ENCODE results near the gene DHX35.
"Not testable (repeated sequence)": the region's sequence is repeated elsewhere in the genome, so short reads cannot be mapped to it uniquely, and the experiment has no call there.

The DHX35 gene

DNA sequence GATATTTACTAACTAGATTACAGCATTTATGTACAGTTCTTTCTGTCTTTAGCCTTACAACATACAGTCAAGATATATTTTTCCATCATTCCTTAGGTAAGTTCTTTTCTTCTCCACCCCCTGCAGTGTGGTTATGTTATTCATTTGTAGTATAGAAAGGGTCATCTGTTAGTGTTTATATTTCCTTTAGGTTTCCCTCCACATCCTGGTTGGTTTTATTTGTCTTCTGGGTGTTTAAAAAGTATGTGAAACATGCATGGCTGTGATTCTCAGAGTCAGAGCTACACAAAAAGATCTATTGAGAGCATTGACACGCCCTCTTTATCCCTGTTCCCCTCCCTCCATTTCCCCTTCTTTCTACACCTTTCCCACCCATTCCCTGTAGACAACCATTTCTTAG lies 20.1 kb downstream of the DHX35 start:
- no peak for DNase-seq

DNA sequence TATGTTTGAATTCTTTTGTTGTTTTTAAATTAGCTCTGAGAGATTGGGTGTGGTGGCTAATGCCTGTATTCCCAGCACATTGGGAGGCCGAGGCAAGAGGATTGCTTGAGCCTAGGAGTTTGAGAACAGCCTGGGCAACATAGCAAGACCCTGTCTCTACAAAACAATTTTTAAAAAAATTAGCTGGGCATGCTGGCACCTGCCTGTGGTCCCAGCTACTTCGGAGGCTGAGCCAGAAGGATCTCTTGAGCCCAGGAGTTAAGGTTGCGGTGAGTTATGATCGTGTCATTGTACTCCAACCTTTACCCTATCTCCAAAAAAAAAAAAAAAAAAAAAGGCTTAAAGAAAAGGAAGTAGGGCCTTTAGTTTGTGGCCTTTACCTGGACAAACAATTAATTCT lies 22.9 kb downstream of the DHX35 start:
- no peak for DNase-seq

DNA sequence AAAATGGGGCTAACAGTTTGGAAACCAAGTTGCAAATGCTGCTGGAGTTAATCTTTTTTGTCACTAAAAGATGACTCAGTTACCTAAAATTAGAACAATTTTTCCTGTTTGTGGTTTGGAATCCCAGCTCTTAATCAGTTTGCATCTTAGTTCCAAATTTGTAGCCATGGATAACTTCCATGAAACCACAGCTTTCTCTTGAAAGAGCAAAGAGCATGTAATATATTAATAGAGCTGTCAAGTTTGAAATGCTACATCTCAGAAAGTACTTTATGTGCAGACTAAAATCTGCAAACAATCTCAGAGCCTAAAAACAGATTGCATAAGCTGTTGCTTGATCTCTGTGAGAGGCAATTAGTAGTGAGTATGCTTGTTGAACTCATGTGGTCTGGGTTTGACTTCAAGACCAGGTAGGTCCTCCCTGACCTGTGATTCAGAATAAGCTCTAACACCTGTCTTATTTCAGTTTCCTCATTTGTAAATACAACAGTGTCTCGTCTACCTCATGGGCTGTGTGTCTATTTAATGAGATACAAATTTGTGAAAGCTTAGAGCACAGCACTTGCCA lies 23.5 kb downstream of the DHX35 start:
- no peak for DNase-seq

DNA sequence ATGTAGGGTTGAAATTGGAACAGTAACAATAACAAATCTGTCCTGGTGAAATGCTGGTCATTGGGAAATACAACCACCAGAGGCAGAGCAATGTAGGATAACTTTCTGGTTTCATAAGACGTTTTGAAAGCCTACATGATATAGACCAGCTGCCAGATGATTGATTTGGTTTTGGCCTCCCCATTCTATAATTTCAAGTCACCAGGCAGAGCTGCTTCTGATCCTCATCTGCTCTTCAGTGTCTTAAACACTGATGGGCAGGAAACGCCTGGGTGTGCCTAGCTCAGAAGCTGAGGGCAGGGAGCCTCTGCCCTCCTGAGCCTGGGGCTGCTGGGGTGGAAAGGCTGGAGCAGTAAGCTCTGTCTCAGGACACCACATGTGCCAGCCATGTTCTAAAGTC lies 24.5 kb downstream of the DHX35 start:
- DNase-seq, result no peak

DNA sequence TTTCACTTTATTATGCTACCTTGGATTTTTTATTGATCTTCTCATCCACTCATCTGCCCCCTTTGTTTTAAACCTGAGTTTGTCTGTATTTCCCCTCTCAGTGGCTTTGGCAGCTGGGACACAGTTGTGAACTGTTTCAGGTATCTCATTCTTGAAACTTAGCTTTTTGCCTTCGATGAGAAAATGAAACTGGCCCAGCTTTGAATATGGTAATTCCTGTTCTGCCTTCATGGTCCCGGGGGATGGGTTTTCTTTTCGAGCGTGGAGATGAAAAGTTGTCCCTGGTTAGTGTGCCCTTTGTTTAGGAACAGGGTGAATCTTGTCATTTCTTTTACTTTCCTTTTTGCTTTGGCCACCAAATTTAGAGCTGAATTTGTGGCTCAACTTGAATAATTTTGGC lies 25.6 kb downstream of the DHX35 start:
- DNase-seq, result no peak

DNA sequence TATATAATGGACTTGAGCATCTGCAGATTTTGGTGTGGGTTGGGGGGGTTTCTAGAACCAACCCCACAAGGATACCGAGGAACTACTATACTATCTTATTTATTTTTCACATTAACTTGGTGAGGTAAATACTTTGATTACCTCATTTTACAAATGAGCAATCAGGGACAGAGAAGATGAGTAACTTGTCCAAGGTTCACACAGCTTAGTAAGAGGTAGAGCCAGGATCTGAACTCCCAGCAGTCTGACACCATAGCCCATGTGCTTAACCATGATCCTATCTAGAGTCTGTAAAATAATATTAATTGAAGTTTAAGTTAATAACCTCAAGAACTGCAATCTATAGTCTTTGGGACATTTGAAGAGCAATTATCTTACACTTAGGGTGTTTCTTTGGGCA lies 28.6 kb downstream of the DHX35 start:
- no peak for DNase-seq

DNA sequence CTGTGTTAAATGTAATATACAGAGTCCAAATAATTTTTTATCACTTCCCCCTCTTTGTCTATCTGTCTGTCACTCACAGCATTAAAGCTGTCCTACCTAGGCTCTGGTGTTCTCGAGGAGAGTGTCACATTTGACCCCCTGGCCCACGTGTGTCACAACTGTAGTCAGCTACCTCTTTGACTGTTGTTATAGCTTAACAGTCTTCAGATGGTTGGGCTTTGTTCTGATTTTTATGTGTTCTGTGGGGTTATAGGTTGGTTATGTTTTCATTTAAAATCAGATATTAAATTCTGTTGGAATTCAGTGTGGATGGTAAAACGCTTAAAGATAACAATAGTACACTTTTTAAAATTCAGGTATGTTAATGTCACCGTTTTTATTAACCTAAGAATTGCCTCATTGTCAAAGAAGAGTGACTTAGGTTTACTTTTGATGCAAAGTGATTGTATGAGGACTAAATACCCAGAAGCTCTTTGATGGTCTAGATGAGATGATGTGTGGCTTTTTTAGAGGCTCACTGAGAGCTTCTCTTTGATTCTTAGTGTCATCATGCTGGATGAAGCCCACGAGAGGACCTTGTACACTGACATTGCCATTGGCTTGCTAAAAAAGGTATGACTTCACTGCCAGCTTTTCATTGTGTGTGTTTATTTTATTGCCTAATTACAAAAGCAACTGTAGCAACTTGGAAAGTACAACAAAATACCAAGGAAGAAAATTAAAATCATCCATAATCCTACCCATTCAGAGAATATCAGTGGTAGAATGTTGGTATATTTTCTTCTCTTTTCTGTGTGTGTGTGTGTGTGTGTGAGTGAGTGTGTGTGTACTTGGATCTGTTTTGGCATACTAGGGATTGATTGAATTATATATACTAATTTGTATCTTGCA lies 29.9 kb downstream of the DHX35 start:
- DNase-seq, result no peak

DNA sequence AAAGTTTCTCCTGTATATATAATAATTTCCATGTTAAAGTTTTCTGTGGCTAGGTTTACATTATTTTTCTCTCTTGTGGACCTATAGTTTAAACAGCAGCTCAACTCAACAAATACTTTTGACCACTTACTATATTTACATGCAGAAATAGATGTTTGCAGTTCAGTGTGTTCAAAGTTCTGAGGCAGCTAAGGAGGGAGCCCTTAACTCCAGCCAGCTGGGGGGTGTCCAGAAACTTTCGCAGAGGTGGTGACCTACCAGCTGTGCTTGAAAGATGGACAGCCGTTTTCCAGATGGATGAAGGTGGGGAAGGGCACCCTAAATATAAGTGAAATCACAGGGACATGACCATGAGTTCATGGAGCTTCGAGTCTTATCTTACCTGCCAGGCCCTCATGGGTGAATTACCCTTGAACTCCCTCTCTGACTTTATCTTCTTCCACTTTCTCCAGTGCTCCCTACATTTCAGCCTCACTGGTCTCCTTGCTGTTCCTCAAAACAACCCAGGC lies 33.4 kb downstream of the DHX35 start:
- DNase-seq, result no peak

DNA sequence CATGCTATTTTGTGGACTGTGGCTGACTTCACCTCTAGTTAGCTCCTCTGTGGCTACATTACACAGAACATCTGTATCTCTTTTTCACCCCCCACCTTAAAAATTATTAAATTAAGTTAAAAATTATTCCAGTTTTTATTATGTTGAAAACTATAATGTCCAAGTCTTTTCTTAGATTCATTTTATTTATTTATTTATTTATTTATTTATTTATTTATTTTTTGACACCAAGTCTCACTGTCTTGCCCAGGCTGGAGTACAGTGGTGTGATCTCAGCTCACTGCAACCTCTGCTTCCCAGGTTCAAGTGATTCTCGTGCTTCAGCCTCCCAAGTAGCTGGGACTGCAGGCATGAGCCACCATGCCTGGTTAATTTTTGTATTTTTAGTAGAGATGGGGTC lies 34.7 kb downstream of the DHX35 start:
- not testable (repeated sequence) for DNase-seq

DNA sequence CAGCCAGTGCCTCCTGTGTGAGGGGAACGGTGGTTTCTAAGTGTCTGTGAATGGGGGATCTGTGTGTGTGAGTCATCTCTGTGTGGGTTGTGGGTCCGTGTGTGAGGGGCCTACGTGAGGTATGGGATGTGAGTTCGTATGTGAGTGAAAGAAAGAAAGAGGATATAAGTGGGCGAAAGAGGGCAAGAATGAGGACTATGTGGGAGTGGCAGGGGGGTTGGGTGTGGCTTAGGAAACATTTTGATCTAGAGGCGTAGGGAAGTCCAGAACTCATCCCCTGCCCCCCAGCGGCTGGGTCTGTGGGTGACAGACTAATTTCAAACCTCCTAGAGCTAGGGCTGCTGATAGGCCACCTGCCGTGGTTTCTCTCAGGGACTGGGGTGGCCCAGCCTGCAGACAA lies 35.5 kb downstream of the DHX35 start:
- DNase-seq, result no peak

DNA sequence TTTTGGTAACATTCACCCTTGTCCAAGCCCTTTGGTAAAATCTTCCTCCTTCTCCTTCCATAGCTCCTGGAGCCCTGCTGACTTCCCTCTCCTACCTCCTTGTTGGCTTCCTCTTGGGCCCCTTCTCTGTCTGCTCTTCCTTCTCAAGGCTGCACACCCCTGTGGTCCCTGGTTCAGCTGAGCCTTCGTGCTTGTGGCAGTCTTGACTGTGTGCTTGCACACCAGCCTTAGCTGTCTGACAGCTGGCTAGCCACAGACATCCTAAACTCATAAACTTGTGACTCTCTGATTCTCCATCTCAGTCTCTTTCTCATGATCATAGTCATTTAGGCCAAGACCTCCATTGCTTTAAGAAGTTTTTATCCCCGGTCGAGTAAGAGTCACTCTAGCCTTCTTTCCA lies 37.1 kb downstream of the DHX35 start:
- no peak for DNase-seq

DNA sequence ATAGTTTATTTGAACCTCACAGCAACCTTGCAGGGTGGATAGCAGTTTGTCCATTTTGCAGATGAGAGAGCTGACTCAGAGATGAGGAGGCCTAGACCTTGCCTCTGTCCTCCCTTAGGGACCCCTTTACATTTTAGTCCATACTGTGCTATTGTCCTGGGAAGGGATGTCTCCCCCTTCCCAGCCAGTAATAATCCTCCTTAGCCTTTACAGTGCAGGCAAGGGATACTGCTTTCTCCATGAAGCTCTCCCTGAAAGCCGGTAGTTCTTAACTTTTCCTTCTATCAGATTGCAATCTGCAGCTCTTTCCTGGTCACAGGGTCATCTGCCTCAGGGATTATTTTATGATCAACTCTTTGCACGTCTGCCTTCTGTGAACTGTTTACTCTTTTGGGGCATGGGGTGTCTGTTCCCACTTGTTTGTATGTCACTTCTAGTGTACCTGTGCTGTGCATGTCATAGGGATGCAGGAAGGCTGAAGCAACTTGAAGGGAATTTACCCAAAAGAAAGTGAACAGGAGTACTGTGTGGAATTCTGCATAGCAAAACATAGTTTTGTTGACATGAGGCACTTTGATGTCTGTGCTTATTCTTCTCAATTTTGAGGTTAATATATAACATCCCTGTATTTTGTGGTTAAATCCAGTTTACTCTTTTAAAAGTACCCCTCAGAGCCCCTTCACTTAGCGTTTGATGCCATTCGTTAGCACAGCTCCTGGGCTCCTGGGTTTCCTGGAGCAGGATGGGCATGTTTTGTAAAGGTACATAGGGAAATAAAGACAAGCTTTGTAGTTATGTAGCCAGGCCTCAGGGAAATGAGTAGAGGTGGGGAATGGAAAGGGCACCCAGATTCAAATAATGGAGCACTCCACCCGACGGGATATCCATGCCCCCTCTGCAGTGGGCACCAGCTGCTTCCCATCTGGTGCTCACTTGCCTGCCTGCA lies 38.1 kb downstream of the DHX35 start:
- DNase-seq, result no peak

DNA sequence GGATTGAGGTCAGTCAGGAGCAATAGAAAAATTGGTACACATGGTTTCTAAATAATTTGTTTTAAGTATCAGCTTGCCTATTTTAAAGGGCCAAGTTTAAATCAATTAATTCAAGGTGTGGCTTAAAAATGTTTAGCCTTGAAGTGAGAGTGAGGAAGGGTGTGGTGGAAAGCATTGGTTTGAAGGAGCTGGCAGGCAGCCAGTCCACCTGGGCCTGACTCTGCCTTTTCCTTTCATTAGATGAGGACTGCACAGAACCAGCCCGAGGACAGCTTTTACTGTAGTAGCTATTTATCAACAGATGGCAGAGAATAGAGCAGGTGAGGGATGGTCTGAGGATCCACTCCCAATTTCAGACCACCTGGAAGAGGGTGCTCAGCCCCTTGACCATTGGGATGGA lies 42.4 kb downstream of the DHX35 start:
- no peak for DNase-seq

DNA sequence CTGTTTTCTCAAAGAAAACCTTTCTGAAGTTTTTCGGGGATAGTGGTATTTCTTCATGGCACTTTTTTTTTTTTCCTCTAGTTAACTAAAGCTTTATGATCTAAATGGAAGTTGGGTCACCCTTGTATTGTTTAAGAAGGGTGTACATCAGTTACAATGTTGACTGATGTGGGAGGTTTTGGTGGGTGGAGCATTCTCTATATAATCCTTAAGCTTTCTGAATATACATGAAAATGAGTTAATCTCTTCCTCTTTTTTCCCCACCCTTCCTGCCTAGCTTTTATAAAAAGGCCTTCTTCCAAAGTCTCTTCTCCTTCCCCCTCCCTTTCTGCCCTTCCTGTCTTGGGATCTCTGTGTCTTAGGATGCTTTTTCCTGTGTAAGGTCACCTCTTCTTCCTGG lies 47.2 kb downstream of the DHX35 start:
- DNase-seq, result no peak

DNA sequence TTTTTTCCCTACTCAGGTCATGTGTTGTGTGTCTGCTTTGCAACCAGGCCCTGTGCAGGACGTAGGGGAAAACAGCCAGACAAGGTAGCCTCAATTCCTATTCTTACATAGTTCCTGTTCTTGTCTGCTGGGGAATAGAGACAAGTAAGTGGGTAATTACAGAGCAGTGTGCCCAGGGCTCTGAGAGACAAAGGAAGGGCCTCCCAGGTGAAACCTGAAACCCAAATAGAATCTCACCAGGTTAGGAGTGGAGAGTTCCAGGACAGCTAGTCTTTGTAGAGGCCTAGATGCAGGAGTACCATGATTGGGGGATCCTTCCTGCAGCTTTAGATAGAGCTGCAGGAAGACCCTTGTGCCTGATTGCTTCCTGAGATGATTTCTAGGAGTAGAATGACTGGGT lies 48.4 kb downstream of the DHX35 start:
- no peak for DNase-seq

DNA sequence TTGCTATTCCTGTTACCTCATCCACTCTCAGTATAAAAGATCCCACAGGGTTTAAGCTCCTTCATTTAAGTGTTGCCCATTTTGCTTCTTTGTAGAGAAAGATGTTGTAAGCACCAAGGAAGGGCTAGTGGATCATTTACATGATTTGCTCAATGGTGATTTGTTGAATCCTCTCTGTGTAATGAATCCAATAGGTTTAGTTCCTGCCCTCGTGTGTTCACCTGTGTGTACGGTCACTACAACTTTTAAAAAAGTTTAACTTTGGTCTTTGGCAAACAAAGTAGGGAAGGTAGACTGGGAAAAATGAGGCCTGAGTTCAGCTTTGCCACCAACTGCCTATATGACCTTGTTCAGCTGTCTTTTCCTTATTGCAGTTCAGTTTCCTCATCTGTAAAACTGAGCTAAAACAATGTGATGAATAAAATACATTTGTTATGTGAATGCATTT lies 51.5 kb downstream of the DHX35 start:
- no peak for DNase-seq

DNA sequence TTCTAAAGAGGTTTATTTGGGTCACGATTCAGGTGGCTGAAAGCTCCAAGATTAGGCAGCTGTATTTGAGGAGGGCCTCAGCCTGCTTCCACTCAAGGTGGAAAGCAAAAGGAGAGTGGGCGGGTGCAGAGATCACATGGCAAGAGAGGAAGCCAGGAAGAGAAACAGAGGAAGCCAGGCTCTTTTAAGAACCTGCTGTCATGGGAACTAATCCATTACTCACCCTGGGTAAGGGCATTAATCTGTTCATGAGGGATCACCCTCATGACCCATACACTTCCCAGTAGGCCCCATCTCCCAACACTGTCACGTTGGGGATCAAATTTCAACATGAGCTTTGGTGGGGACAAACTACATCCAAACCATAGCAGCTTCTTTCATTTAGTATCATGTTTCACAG lies 53.9 kb downstream of the DHX35 start:
- no peak for DNase-seq

DNA sequence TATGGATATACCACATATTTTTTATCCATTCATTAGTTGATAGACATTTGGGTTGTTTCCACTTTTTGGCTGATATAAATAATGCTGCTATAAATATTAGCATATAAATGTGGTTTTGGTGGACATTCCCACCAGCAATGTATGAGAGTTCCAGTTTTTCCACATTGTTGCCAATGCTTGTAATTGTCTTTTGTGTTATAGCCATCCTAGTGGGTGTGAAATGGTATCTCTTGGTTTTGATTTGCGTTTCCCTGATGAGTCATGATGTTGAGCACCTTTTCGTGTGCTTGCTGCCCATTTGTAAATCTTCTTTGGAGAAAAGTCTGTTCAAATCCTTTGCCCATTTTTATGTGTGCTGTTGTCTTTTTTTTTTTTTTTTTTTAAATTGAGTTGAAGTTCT lies 54.4 kb downstream of the DHX35 start:
- DNase-seq, result no peak

DNA sequence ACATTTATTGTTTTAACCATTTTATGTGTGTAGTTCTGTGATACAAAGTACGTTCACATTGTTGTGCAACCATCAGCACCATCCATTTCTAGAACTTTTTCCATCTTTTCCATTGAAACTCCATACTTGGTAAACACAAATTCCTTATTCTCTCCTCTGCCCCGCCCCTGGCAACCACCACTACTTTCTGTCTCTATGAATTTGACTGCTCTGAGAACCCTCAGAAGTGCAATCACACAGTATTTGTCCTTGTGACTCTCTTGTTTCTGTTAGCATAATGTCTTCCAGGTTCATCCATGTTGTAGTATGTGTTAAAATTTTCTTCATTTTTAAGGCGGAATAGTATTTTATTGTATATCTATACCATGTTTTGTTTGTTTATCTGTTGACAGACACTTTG lies 56.9 kb downstream of the DHX35 start:
- DNase-seq, result no peak

DNA sequence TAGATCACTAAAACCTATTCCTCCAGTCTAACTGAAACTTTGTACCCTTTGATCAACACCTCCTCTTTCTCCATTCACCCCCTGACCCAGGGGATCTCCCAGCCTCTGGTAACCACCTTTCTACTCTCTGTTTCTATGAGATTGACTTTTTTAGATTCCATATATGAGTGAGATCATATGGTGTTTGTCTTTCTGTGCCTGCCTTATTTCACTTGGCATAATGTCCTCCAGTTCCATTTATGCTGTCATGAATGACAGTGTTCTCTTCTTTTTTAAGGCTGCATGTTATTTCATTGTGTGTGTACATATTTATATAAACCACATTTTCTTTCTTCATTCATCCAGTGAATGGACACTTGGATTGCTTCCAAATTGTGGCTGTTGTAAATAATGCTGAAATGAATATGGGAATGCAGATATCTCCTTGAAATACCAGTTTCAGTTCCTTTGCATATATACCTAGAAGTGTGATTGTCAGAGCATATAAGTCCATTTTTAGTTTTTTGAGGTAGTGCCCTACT lies 57.7 kb downstream of the DHX35 start:
- DNase-seq, result no peak

DNA sequence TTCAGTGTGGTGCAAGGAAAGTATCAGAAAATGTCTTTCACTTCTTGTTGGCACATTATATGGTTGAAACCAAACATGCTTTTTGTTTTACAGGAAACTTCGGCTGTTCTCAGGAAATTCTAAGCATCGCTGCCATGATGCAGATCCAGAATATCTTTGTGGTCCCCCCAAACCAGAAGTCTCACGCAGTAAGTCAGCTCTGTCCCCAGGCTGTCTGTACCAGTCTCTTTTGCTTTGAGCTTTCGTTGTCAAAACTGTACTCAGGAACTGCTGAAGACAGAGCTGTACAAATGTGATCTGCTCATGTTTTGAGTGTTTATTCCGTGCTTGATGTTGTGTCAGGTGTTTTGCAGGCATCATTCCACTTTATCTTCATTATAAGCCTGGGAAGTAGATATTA lies 59.6 kb downstream of the DHX35 start:
- DNase-seq, result no peak

DNA sequence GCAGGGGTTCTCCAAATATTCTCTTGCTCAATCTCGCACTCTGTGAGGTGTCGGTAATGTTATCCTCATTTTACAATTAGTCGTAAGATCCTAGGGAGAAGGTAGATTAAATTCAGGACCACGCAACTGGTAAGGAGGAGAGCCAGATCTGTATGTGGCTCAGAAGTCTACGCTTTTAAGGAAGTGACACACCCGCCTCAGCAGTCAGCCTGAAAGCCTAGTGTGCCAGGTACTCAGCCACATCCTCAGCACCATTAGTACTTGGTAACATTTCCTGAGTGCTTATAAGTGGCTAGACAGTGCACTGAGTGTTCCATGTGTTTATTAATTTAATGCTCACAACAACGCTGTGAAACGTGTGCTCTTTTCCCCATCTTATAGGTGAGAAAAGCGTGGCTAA lies 63.7 kb downstream of the DHX35 start:
- DNase-seq, result no peak

DNA sequence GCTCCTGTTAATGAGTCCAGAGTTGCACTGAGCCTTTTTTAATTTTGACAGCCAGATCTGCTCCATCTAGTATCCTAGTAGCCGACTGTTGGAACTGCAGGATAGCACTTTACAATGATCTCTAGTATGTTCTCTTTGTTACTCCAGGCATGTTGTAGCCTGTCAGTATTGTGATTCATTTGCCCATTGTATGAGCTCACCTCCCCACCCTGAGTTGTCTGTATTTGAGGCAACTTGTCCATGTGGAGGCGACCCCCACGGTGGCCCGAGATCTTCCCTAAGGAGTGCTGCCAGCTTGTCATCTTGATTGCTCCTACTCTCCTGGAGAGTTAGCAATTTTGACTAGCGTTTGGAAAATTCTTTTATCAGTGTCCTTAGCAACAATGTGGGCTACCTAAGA lies 67.2 kb downstream of the DHX35 start:
- no peak for DNase-seq
